ENCODE results near the gene MXD3.
"Not testable (repeated sequence)": the region's sequence is repeated elsewhere in the genome, so short reads cannot be mapped to it uniquely, and the experiment has no call there.

MXD3 gene

DNA sequence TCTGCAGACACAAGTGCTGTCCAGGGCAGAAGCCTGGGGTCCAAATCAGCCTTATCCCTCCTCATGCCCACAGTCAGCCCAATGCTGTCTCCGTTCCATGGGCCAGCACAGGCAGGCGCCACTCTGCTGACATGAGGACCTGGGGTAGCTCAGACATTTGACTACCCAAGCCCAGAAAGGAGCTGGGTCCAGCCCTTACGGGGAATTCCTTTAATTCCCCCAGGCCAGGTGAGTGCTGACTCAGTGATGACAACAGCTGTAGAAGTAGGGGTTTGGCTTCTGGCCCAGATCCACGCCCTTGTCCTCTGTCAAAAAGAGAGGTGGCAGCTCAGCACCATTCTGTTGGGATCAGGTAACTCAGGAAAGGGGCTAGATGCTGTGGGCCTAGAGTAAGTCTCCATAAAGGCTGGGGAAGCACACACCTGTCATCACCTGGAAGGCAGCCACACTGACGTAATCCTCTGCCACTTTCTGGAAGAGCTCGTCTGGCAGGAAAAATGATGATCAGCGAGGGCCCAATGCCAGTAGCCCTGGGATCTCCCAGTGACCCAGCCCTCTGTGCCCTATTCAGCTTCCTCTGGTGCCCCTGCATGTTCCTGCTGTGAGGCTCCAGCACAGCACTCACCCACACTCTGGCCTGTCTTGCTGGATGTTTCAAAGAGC is 10.1 kb downstream of the MXD3 start:
- DNase-seq: no peak

DNA sequence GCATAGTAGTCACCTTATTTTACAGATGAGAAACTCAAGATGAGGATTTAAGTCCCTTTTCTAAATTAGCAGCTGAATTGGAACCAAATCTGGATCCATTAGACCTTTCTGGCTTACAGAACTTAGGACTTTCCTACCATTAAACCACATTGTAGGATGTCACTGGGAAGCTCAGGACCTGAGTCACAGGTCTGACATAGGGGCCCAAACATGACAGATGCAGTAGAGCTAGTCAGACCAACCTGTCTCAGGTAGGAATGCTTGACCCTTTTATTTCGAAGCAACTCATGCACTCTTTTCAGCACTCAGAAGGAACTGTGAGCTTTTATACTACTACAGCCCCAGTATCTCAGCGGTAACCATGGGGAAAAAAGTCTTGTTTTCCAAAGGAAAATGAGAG is 10.7 kb downstream of the MXD3 start:
- no peak for DNase-seq

DNA sequence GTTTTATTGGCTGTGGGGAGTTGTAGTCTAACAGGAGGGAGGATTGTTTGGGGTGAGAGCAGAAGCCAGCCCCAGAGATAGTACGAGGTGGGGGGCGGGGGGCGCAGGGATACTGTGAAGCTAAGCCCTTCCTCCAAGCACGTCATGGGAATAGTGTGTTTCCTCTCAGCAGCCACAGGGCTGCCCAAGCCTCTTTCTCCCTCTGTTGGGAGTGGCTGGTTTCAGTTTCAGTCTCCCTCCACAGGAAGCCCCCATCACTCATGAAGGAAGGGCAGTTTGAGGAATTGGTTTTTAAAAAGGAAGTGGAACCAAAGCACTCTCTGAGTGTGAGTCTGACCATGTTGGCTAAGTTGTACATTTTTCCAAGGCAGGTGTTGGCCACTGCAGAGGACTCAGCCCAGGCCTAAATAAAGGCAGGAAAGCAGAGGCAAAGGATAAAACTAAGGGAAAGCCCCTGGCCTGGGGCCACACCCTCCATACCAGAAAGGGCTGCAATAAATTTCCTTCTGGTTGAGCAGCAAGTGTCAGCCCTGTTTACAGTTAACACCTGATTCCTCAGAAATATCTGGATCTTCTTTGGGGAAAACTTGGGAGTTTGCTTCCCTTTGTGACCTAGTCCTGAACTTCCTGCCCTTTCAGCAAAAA is 11.3 kb downstream of the MXD3 start:
- DNase-seq: peak; percentile 63

DNA sequence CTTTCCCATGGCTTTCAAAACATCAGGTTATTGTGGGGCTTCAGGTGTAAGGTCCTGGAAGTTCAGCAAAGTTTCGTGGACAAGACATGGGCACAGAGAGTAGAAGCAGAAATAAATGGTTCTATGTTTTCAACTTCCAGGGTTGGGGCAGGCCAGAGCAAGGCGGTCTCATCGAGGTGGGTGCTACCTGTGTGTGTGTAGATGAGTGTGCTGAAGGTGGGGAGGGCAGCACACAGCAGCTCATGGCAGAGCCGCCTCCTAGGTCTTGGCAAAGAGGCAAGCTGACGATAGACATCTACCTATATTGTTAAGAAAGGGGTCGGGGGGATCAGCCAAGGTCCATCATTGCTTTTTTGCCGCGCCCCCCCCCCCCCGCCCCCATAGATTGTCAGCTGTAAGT is 12.0 kb downstream of the MXD3 start:
- DNase-seq: no peak

DNA sequence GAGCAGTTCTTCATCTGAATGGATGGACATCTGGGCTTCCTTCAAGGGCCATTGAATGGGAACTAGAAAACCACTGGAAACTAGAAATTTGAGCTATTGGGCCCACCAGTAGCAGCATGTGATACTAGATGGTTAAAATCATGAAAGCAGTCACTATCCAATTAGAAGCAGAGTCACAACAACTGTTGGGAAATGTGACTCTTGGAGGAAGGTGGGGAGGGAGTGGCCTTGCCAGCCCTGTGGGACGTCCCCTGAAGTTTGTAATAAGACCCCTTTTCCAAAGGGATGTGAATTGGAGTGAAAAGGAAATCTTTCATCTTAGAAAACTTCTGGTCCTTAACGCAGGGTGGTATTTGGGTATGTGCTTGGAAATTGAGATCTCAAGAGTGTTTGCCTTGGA is 13.8 kb downstream of the MXD3 start:
- no peak for DNase-seq

DNA sequence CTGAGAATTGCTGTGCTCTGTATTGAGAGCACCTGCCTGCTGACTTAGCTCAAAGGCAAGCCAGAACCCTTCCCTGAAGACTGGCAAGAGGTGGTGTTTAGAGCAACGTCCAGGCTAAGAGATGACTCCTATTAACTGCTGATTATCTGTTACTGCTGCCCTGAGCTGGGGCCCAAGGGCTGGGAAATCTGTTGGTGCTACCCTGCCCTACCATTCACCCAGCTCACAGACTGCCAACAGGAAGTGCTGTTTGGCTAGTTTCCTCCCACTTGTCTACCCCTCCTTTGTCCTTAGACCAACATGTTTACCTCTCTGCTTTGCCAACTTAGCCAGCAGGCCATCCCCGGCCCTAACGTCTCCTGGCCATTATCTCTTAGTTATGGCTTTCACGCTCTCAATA is 15.1 kb downstream of the MXD3 start:
- no peak for DNase-seq

DNA sequence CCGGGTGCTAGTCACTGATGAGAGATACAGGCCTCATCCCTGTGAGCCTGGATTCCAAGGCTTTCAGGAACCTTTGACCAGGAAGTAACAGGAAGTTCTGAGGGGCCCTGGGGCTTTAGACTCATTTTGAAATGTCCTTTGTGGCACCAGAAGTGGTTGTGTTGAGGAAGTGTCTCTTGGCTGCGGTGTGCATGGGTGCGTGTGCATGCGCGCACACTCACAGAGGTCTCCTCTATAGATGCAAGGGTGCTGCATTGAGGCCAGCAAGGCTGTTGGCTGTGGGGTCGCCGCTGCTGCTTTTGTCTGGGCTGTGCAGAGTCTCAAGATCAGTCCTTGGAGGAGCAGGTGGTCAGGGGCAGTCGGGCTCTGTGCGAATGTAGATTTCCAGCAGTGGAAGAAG is 15.8 kb downstream of the MXD3 start:
- no peak for DNase-seq

DNA sequence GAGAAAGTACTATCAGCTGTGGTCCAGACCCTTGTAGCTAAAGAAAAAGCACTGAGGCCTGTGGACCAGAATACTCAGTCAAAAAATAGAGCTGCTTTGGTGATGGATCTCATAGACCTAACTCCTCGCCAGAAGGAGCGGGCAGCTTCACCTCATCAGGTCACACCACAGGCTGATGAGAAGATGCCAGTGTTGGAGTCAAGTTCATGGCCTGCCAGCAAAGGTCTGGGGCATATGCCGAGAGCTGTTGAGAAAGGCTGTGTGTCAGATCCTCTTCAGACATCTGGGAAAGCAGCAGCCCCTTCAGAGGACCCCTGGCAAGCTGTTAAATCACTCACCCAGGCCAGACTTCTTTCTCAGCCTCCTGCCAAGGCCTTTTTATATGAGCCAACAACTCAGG is 17.1 kb downstream of the MXD3 start:
- DNase-seq: no peak

DNA sequence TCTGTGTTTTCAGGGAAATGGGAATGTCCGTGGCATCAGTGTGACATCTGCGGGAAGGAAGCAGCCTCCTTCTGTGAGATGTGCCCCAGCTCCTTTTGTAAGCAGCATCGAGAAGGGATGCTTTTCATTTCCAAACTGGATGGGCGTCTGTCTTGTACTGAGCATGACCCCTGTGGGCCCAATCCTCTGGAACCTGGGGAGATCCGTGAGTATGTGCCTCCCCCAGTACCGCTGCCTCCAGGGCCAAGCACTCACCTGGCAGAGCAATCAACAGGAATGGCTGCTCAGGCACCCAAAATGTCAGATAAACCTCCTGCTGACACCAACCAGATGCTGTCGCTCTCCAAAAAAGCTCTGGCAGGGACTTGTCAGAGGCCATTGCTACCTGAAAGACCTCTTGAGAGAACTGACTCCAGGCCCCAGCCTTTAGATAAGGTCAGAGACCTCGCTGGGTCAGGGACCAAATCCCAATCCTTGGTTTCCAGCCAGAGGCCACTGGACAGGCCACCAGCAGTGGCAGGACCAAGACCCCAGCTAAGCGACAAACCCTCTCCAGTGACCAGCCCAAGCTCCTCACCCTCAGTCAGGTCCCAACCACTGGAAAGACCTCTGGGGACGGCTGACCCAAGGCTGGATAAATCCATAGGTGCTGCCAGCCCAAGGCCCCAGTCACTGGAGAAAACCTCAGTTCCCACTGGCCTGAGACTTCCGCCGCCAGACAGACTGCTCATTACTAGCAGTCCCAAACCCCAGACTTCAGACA is 17.7 kb downstream of the MXD3 start:
- no peak for DNase-seq

DNA sequence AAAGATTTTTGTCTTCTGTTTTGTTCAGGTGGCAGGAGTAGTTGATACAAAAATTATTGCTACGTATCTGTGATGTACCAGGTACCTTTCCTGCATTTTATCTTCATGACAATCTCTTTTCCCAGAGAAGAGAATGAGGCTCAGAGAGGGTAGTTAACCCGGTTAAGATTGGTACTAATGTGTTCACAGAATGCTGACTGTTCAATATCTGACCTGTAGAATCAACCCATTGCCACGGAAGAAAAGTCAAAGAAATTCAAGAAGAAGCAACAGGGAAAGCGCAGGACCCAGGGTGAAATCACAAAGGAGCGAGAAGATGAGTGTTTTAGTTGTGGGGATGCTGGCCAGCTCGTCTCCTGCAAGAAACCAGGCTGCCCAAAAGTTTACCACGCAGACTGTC is 20.0 kb downstream of the MXD3 start:
- no peak for DNase-seq

DNA sequence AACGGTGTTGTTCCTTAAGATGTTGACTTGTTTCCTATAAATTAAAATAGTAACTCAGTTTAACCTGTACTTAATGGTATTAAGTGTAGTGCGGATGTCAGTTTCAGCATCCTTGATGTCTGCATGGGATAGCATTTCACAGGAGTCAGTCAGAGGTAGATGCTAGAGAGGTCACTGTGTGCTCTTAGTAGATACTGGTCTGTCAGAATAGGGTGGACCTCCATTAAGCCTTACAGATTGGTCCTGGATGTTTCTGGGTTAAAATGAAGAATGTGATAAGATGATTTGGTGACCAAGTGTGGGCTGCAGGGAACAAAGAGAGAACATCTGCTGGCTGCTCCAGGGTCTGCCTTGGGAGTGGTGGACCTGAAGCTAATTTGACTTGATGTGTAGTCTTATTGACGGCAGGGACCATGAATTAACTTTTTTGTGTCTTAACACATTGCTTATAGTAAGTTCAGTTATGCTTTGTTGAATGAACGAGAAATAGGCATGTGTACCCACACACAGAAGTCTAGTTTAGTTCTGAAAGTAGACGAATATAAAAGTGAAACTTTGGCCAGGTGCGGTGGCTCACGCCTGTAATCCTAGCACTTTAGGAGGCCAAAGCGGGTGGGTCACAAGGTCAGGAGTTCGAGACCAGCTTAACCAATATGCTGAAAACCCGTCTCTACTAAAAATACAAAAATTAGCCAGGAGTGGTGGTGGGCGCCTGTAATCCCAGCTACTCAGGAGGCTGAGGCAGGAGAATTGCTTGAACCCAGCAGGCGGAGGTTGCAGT is 20.7 kb downstream of the MXD3 start:
- DNase-seq: no peak

DNA sequence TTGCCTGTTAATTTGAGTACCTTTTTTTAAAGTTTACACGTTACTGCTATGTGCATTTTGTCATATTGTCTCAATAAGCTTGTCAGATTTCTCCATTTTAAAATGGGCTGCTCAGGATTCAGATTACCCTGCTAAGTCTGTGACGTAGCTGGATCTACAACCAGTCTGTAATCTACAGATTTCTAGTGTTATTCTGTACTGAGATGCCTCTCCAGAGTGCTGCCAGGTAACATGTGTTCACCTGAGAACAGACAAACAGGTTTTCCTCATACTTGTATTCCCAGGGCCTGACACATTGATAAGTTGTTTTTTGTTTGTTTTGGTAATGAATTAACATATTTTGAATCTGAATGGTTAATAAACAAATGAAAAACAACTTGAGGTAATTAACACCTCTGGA is 23.5 kb downstream of the MXD3 start:
- no peak for DNase-seq

DNA sequence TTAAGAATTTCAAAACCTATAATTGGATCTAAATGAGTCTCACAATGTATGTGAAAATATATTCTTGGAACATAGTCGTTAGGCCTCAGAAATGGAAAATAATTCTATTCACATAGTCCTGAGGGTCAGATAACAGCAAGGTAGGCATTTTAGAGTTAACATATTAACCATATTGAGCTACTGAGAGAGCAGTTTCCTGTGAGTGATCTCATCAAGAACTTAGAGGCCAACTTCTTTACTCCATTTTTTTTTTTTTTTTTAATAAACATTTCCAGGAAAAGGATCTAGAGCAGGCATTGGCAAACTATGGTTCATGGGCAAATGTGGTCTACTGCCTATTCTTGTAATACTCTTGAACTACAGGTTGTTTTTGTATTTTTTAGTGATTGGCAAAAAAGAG is 34.8 kb downstream of the MXD3 start:
- no peak for DNase-seq

DNA sequence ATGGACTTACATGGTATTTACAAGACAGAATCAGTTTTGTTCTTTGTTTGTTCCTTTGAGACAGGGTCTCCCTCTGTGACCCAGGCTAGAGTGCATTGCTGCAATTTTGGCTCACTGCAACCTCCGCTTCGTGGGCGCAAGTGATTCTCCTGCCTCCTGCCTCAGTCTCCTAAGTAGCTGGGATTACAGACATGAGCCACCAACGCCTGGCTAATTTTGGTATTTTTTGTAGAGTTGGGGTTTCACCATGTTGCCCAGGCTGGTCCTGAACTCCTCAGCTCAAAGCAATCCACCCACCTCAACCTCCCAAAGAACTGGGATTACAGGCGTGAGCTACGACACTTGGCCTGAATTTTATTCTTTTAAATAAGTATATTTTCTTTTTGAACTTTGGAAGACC is 35.8 kb downstream of the MXD3 start:
- no peak for DNase-seq

DNA sequence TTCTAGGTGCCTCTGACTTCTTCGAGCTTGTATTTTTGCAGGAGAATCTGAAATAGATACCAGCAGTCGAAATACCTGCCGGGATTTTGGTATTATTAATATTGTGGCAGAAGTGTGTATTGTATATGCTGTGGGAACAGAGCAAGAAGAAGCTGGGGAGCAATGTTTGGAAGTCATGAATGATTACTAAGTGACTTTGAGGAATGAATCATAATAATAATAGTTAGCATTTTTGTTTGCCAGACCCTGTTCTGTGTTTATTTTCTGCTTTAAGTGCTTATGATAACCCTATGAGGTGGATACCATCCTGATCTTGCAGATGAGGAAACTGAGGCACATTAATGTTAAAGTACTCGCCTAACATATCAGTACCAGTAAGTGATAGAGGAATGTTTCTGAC is 40.6 kb downstream of the MXD3 start:
- DNase-seq: no peak

DNA sequence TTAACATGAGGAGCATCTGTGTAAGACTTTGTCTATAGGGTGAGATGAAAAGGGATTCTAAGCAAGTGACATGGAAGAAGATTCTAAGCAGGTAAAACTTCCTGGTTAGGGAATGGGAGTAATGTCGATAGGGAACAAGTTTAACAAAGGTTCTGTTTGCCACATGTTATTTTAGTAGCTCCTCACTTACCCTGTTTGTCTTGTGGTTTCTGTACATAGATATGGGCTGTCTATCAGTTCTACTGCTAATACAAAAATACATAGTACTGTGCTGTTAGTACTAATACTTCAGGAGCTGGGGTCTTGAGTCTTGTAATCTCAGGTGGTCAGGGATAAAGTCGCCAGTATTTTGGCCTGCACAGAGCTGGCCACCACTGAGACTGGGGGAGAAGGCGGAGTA is 41.0 kb downstream of the MXD3 start:
- no peak for DNase-seq

DNA sequence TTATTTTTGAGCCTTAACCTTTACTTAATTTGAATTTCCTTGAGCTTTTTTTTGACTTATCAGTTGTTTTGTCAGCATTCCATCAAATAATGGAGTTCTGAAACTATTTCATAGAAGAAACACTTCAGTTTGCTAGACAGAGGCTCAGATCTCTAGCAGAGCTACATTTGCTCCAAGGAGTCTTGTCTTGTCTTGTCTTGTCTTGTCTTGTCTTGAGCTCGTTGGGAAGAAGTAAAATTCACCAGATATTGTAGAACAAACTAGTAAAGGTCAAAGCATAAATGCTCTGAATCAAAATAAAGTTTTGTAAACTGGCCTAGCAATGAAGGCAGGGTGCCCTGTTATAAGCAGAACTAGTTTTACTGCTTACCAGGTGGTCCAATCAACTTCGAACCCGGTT is 41.7 kb downstream of the MXD3 start:
- DNase-seq: no peak

DNA sequence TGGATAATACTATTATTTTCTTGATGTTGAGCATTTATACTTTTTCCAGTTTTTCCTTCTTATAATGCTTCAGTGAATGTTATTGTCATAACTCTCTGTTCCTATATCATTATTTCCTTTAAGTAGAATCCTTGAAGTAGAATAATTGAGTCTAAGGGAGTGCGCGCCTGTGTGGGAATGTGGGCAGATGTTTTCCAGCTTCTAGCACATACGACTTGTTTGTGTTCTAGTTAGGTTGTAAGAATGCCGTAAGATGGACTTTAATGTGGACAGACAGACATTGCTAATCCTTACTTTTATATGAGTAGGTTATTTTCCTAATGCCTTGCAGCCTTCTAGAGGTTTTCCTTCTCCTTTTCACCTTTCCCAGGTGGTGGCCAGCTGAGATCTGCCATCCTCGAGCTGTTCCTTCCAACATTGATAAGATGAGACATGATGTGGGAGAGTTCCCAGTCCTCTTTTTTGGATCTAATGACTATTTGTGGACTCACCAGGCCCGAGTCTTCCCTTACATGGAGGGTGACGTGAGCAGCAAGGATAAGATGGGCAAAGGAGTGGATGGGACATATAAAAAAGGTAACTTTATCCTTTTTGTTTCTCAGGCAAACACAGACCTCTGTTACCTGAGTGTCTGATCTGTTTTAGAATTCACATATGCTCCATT is 42.3 kb downstream of the MXD3 start:
- no peak for DNase-seq

DNA sequence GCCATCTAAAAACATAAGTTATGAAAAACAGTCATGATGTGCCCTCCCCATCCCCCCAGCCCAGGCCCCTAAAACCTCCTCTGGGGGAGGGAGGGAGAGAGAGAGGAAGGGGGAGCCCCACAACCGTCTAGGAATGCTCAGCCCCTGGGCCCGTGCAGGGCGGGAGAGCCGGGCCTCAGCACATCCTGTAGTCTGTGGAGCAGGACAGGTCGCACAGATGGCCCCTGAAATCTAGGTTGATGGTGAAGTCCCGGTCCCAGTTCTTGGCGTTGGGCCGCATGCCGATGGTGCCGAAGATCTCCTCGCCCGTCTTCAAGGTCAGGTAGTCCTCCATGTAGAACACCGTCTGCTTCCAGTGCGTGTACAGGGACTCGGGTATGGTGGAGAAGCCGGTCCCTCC is 46.3 kb downstream of the MXD3 start:
- DNase-seq: no peak

DNA sequence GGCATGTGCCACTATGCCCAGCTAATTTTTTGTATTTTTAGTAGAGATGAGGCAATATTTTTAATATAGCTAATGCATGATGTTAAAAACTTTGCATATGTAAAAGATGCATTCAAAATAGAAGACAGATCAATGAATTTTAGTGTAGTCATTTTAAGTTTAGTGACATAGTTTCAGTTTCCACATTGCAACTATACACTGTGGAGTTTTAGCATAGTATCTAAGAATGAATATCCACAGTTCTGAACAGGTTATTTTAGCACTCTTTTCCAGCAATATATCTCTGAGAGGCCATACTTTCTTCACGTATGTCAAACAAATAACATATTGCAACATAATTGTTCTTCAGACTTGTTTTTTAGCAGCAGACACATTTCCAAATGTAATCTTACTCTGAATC is 47.5 kb downstream of the MXD3 start:
- DNase-seq: no peak

DNA sequence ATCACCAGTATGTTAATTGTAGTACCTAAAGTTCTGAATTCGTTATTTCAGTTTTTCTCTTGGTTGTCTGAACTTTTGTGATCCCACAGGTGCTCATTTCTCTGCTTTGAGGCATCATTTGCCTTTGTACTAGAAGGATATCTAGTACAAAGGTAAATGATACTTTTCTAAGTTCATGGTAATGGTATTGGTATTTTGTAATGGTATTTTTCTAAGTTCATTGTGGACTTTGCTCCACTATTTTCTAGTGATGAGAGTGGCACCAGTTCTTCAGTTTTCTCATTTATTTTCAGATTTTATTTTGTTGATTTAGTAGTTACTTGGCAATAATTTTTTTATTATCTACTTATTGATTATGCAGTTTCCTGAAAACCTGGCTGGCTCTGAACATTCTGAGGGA is 50.2 kb downstream of the MXD3 start:
- DNase-seq: no peak

DNA sequence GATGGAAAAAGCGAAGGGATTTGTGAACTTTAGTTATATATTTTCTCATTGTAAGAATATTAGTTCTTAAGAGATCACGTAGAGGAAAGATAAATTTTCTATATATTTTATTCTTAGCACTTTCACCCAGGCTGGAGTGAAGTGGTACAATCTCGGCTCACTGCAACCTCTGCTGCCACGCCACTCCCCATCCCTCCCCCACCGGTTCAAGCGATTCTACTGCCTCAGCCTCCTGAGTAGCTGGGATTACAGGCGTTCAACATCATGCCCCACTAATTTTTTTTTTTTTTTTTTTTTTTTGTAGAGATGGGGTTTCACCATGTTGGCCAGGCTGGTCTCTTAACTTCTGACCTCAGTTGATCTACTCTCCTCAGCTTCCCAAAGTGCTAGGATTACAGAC is 50.7 kb downstream of the MXD3 start:
- DNase-seq: no peak

DNA sequence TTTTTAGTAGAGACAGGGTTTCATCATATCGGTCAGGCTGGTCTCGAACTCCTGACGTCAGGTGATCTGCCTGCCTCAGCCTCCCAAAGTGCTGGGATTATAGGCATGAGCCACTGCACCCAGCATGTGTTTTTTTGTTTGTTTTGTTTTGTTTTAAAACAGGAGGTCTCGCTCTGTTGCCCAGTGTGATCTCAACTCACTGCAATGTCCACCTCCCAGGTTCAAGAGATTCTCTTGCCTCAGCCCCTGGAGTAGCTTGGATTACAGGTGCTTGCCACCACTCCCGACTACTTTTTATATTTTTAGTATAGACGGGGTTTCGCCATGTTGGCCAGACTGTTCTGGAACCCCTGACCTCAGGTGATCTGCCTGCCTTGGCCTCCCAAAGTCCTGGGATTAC is 53.0 kb downstream of the MXD3 start:
- DNase-seq: not testable (repeated sequence)

Measured in activated T-cell treated with anti-CD3 and anti-CD28 coated beads, Interleukin-2, amount 50 U/mL, for 1 hour (primary cell).